Measurements from ENCODE around the gene IFNA5. TPM values are rescaled to one million over a fixed set of nuclear protein-coding genes. Genes with fewer than 3 reads are reported as not detected.

The IFNA5 gene
- polyA plus RNA-seq, 3 donors = not detected

DNA sequence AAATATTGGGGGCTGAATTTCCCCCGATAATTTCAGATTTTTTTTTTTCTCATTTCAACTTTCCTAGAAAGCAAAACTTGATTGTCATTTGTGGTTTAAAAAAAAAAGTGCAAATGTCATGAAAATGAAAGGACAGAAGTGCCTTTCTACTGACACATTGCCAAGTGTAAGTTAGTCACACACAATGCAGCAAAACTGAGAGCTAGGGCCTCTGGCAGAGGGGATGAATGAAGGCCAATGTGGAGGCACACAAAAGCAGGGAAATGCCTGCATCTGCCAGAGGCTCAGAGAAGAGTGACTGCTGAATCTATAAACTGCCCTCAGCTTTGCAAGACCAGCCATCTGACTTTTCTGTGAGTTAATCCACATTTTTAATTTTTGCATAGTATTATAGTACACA lies 6.8 kb upstream of the IFNA5 start:
- peaks cover 10 to 22% (median 14%) of the 10 kb centered on the region in 3 donors for H3K27me3 Mint-ChIP-seq (ENCODE audit: low read depth in 3 of 3)
- Histone ChIP-seq H3K9ac (ENCODE audit: insufficient read depth, low read length, poor library complexity, severe bottlenecking) (no peak overlapping the region), H3K4me2 (replicated peaks; ENCODE audit: extremely low read depth, low read length, poor library complexity, severe bottlenecking) (no peak overlapping the region), H3K9me3 (replicated peaks in 1 of 2; ENCODE audit: control insufficient read depth in 1 of 2, insufficient read depth in 1 of 2, low read length in 2 of 2) (no peaks in the 10 kb centered on the region), H3K27me3 (ENCODE audit: control insufficient read depth in 2 of 2, insufficient read depth in 2 of 2, low read length in 2 of 2) (peaks cover 0 to 5% of the 10 kb centered on the region in 2 donors), H3K4me1 (ENCODE audit: control insufficient read depth in 1 of 2, insufficient read depth in 2 of 2, low read length in 2 of 2) (no peaks in the 10 kb centered on the region), H3K79me2 (ENCODE audit: insufficient read depth, low read length) (no peaks in the 10 kb centered on the region), H3K4me3 (replicated peaks in 1 of 3; ENCODE audit: low read depth in 2 of 3, low read length in 3 of 3) (no peak overlapping the region), H2AFZ (ENCODE audit: insufficient read depth, low read depth, low read length, poor library complexity, severe bottlenecking) (no peak overlapping the region), H3K27ac (ENCODE audit: low read depth in 1 of 2, low read length in 2 of 2) (no peak overlapping the region), H4K20me1 (ENCODE audit: insufficient read depth, low read length) (no peaks in the 10 kb centered on the region), H3K36me3 (replicated peaks in 1 of 2; ENCODE audit: control insufficient read depth in 1 of 2, insufficient read depth in 2 of 2, low read length in 2 of 2) (no peaks in the 10 kb centered on the region)
- intact Hi-C loops (cut with micrococcal nuclease) = no loop called here
- H3K9me3 Mint-ChIP-seq = peaks cover 0 to 5% (median 3%) of the 10 kb centered on the region in 7 donors
- no peak overlapping the region for H3K27ac Mint-ChIP-seq
- DNase-seq = no peak
- no peaks in the 10 kb centered on the region for H3K36me3 Mint-ChIP-seq
- no peaks in the 10 kb centered on the region for H3K4me1 Mint-ChIP-seq
- H3K4me3 Mint-ChIP-seq = no peak overlapping the region
- WGBS (ENCODE audit: insufficient coverage) = no CpG with 5 or more reads among the region's 1 CpG
- TF ChIP-seq CTCF (IDR thresholded peaks at IDR 0.05) = no peak

DNA sequence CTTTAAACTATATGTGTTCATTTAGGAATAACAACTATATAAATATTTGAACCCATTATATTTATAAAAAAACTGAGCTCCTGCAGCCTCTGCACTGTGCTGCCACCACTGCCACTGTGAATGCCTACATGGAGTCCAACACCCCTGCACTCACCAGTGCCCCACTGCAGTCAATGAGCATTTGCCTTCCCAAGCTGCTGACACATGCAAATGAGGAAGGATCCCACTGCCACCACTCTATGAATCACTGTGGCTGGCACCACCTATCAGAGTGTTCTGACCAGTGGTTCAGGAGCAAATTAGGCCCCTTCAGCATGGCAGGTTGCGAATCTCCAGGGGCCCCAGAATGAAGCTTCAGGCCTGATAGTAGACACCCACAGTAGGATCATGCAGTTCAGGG lies 9.1 kb downstream of the IFNA5 start:
- peak overlapping the region in 1 of 7 donors; percentile 38 for H3K27ac Mint-ChIP-seq
- H3K9me3 Mint-ChIP-seq = peaks cover 0 to 2% (median 0%) of the 10 kb centered on the region in 7 donors
- no peak overlapping the region for H3K4me3 ChIP-seq (replicated peaks in 1 of 3; ENCODE audit: low read depth in 2 of 3, low read length in 3 of 3)
- no peaks in the 10 kb centered on the region for H3K36me3 Mint-ChIP-seq
- H3K4me3 Mint-ChIP-seq = no peak overlapping the region
- peaks cover 3 to 10% (median 6%) of the 10 kb centered on the region in 3 donors for H3K27me3 Mint-ChIP-seq (ENCODE audit: low read depth in 3 of 3)
- H3K4me1 ChIP-seq (ENCODE audit: control insufficient read depth in 1 of 2, insufficient read depth in 2 of 2, low read length in 2 of 2) = peaks cover 19 to 22% of the 10 kb centered on the region in 2 donors
- peaks cover 0 to 4% of the 10 kb centered on the region in 2 donors for H3K27me3 ChIP-seq (ENCODE audit: control insufficient read depth in 2 of 2, insufficient read depth in 2 of 2, low read length in 2 of 2)
- no peak overlapping the region for H2AFZ ChIP-seq (ENCODE audit: insufficient read depth, low read depth, low read length, poor library complexity, severe bottlenecking)
- intact Hi-C loops (cut with micrococcal nuclease) = no loop called here
- no peak overlapping the region for H3K4me2 ChIP-seq (replicated peaks; ENCODE audit: extremely low read depth, low read length, poor library complexity, severe bottlenecking)
- H3K4me1 Mint-ChIP-seq = peaks cover 23% of the 10 kb centered on the region
- DNase-seq = peak; percentile 18 to 65 (median 35)
- no peaks in the 10 kb centered on the region for H4K20me1 ChIP-seq (ENCODE audit: insufficient read depth, low read length)
- no peaks in the 10 kb centered on the region for H3K36me3 ChIP-seq (replicated peaks in 1 of 2; ENCODE audit: control insufficient read depth in 1 of 2, insufficient read depth in 2 of 2, low read length in 2 of 2)
- no CpG with 5 or more reads among the region's 1 CpG for WGBS (ENCODE audit: insufficient coverage)
- H3K9me3 ChIP-seq (replicated peaks in 1 of 2; ENCODE audit: control insufficient read depth in 1 of 2, insufficient read depth in 1 of 2, low read length in 2 of 2) = no peaks in the 10 kb centered on the region
- no peaks in the 10 kb centered on the region for H3K79me2 ChIP-seq (ENCODE audit: insufficient read depth, low read length)
- H3K9ac ChIP-seq (ENCODE audit: insufficient read depth, low read length, poor library complexity, severe bottlenecking) = no peak overlapping the region
- H3K27ac ChIP-seq (ENCODE audit: low read depth in 1 of 2, low read length in 2 of 2) = no peak overlapping the region
- no peak for TF ChIP-seq CTCF (IDR thresholded peaks at IDR 0.05)

Data from CD14-positive monocyte (primary cell).